DOHH2 (cell line): ENCODE measurements around the gene MAP3K10.

Experiments used
- EZH2phosphoT487 ChIP-seq: fragments of 200-600 bp; sonication (generic); IDR thresholded peaks from 2 replicates; pipeline ENCODE4 v1.6.1; 2017; ENCODE audit warnings: borderline replicate concordance, mild to moderate bottlenecking, antibody characterized with exemption, low read length, moderate library complexity, mixed read lengths
- TF ChIP-seq, protein P1 (sequence below): fragments of 200-600 bp; sonication (generic); IDR thresholded peaks from one replicate; pipeline ENCODE4 v1.5.1; 2014; ENCODE audit warnings: antibody characterized with exemption, mild to moderate bottlenecking, low read depth, low read length; ENCODE audit not compliant: poor library complexity, severe bottlenecking

- TF ChIP-seq, protein P1, sequence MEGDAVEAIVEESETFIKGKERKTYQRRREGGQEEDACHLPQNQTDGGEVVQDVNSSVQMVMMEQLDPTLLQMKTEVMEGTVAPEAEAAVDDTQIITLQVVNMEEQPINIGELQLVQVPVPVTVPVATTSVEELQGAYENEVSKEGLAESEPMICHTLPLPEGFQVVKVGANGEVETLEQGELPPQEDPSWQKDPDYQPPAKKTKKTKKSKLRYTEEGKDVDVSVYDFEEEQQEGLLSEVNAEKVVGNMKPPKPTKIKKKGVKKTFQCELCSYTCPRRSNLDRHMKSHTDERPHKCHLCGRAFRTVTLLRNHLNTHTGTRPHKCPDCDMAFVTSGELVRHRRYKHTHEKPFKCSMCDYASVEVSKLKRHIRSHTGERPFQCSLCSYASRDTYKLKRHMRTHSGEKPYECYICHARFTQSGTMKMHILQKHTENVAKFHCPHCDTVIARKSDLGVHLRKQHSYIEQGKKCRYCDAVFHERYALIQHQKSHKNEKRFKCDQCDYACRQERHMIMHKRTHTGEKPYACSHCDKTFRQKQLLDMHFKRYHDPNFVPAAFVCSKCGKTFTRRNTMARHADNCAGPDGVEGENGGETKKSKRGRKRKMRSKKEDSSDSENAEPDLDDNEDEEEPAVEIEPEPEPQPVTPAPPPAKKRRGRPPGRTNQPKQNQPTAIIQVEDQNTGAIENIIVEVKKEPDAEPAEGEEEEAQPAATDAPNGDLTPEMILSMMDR, result no peak
- TF ChIP-seq EZH2phosphoT487, result no peak
These were observed 50.7 kb downstream of the MAP3K10 start for GRCh38 chr19:40241809-40242384.
